PC-3 (cell line): ENCODE results near the gene SLC37A4.

ENCODE experiments used
- EZH2 ChIP-seq: fragments of 300-600 bp; sonication (generic); IDR thresholded peaks from one replicate; pipeline ENCODE4 v1.6.1; 2017; ENCODE audit warnings: antibody characterized with exemption, mild to moderate bottlenecking, low read length; ENCODE audit not compliant: unreplicated experiment
- EZH2phosphoT487 ChIP-seq: fragments of 300-600 bp; sonication (generic); IDR thresholded peaks from 2 replicates; pipeline ENCODE4 v1.6.1; 2018; ENCODE audit warnings: mild to moderate bottlenecking, antibody characterized with exemption, low read length, borderline replicate concordance
- TF ChIP-seq, protein P1 (sequence below): fragments of 300-600 bp; sonication (generic); conservative IDR thresholded peaks from 2 replicates; pipeline ENCODE4 v1.5.1; 2017; ENCODE audit warnings: antibody characterized with exemption, low read depth, mild to moderate bottlenecking, low read length

- TF ChIP-seq, protein P1, sequence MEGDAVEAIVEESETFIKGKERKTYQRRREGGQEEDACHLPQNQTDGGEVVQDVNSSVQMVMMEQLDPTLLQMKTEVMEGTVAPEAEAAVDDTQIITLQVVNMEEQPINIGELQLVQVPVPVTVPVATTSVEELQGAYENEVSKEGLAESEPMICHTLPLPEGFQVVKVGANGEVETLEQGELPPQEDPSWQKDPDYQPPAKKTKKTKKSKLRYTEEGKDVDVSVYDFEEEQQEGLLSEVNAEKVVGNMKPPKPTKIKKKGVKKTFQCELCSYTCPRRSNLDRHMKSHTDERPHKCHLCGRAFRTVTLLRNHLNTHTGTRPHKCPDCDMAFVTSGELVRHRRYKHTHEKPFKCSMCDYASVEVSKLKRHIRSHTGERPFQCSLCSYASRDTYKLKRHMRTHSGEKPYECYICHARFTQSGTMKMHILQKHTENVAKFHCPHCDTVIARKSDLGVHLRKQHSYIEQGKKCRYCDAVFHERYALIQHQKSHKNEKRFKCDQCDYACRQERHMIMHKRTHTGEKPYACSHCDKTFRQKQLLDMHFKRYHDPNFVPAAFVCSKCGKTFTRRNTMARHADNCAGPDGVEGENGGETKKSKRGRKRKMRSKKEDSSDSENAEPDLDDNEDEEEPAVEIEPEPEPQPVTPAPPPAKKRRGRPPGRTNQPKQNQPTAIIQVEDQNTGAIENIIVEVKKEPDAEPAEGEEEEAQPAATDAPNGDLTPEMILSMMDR, result peak; percentile 57
- TF ChIP-seq EZH2 (no peak), EZH2phosphoT487 (no peak)
These were observed 25.2 kb upstream of the SLC37A4 start for GRCh38 chr11:119055901-119056300.
